Activated CD4-positive, CD25-positive, alpha-beta regulatory T cell treated with anti-CD3 and anti-CD28 coated beads, Interleukin-2, amount 50 U/mL, for 72 hours (primary cell): ENCODE results near the gene RASIP1.

Source experiments
- DNase-seq: peaks from one replicate; pipeline ENCODE4 v3.0.0; 2021

Gene RASIP1

DNA sequence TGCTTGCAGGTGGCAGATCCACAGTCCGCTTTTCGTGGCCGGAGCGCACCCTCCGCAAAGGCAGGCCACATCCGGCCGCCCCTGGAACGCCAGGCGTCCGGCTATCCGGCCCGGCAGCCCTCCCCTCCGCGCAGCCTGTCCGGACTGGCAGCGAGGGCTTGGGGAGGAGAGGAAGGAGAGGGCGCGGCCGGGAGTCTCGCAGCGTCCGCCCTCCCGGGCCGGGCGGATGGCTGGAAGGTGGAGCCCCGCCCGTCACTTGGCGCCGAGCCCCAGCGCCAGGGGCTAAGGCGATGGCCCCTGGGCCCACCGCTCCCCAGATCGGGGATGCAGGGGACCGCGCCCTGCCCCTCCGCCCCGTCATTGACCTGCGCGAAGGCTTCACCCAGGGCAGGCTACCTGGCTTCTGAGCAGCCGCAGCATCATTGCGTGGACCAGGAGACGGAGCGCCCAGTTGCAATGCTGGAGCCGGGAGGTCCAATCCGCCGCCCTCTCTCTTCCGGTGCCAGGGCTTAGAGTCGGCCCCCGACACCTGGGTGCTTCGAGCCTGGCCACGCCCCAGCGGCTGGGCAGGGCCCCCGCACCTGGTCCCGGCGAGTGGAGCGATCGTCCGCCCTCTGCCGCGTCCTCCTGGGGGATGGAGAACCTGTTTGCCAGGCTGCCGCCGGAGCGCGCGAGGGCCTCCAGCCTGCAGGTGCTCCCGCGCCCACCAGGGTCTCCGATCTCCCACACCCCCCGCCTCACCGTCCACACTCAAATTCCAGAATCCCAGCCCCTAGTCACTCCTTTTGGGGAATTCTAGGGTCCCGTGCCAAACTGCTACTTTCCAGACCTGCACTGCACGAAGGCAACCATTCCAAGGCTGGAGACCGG is 12.3 kb upstream of the RASIP1 start, which contains the start of gene FUT1:
TSS of gene FUT1 (minus strand) at position 146 of the 870 bp plus-strand sequence. CDS start 1,360 bp downstream, outside the sequence.
- no peak for DNase-seq

DNA sequence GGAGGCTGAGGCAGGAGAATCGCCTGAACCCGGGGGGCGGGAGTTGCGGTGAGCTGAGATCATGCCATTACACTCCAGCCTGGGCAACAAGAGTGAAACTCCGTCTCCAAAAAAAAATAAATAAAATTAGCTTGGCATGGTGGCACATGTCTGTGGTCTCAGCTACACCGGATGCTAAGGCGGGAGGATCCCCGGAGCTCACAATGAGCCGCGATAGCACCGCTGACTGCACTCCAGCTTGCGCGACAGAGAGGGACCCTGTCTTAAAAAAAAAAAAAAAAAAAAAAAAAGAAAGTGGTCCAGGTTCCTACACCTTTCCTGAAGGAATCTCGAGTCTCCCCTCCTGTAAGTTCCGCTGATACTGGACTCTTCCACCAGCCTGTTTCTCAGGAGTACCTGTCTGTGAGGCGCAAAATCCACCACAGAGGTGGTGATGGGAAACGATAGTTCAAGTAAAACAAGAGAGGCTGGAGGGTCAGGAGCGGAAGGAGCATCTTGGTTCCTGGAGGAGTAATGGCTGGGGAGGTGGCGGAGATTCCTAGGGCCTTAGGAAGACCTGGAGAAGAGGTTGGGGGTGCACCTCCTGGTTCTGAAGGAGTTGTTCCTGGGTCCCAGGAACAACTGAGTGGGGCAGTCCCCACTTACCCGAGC is 11.6 kb upstream of the RASIP1 start:
- no peak for DNase-seq

DNA sequence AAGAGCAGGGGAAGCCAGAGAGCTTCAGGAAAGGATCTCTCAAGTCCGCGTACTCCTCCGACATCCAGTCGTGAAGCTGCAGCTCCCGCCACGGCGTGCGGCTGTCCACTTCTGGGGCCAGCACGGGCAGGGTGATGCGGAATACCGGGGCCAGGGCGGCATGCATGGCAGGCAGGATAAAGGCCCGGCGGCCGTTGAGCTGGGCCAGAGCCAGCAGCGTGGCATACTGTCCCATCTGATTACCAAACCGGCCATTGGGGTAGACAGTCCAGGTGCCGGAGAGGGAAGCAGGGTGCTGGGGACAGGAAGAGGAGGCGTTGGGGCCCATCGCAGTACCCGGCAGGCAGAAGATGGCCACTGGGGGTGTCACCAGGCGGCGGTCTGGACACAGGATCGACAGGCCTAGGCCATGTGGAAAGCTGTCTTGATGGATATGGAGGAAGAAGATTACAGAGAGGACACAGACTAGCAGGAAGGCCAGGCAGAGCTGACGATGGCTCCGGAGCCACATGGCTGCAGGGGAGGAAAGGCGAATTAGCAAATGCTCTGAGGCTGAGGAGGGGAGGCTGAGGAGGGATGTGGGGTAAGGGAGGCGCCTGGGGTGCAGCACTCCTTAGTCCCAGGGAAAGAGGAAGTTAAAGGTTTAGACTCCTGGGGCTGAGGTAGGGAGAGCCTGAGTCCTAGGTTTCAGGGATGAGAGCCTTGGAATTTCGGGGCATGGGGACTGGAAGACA is 10.5 kb upstream of the RASIP1 start:
- DNase-seq = no peak

DNA sequence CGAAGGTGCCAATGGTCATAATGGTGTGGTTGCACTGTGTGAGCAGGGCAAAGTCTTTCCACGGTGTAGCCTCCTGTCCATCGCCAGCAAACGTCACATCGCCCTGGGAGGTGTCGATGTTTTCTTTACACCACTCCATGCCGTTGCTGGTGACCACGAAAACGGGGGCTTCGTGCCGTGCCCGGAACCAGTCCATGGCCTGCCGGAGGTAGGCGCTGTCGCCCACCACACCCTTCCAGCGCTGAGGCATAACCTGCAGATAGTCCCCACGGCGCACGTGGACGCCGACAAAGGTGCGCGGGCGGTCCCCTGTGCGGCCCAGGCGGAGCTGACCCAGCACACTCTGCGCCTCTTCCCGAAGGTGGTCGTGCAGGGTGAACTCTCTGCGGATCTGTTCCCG is 9.9 kb upstream of the RASIP1 start:
- DNase-seq = no peak

DNA sequence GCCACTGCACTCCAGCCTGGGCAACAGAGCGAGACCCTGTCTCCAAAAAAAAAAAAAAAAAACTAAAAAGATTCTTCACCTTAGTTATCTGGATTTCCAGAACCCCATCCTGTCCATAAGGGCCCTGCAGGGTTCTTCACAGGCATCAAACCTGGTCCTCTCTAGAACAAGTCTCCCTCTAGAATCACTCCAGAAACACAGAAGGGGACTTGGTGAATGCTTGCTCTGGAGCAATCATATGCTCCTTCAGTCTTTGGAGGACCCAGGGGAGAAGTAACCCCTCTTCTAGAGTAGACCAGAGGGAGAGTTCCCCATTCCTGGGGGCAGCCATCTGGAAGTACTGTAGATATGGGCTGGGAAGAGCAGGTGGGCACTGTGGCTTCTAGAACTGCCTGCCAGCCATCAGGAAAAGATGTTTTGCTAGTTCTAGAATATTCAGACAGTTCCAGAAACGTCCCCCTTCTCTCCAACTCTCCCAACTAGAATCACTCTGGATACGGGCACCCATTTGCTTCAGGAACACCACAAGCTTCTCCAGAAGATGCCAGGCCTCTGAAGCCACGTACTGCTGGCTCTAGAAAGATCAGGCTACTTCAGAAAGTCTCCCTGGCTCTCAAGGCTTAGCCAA is 9.3 kb upstream of the RASIP1 start:
- DNase-seq = no peak

DNA sequence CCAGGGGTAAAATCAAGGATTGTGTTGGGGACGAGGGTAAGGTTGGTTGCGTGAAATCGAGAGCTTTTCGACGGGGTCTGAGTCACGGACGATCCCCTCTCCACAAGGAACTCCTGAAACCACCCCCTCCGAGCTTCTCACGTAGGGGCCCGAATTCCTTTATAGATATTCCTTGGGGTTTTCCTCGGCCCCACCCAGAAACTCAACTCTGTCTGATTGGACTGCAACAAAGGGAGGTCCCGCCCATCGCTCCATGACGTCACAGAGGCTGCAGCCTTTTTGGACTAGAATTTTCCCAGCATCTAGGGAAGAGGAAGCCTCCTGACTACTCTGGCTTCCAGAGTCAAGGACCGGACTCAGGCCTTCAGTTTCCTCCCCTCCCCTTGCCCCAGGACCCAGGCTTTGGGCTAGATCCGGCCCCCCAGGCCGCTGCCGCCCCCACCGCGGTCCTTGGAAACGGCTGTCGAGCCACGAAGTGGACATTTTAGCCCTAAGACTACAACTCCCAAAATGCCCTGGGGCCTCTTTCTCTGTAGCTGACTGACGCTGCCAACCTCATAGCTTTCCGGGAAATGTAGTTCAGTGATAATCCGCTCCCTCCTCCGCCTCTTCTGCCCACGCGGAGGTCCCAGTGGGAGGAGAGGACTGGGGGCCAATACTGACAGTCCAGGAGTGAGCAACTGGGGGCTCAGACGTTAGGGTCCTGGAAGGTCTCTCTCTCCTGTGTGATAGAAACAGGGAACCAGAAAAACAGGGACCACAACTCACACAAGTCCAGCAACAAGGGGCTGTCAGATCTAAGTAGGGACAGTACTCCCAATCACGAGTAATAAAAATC is 6.5 kb upstream of the RASIP1 start, which contains the start of gene IZUMO1:
TSS of gene IZUMO1 (minus strand) at position 172 of the 838 bp plus-strand sequence. CDS start 1,050 bp downstream, outside the sequence.
- DNase-seq = peak; percentile 46

DNA sequence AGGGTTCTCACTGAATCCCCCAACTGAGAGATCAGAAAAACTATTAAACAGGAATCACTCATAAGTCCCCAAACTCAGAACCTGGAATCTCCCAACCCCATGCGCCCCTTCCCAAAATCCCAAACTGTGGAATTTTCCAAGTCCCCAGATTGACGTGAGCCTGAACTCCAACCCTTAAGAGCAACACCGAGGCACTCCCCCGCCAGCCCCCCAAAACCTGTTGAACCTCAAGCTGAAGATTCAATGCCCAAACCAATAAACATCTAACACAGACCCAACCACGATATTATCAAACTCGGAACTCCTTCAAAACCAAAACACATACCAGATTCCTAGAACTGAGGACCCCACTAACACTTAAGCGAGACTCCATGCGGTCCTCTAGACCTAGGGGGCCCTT is 5.7 kb upstream of the RASIP1 start:
- DNase-seq = no peak

DNA sequence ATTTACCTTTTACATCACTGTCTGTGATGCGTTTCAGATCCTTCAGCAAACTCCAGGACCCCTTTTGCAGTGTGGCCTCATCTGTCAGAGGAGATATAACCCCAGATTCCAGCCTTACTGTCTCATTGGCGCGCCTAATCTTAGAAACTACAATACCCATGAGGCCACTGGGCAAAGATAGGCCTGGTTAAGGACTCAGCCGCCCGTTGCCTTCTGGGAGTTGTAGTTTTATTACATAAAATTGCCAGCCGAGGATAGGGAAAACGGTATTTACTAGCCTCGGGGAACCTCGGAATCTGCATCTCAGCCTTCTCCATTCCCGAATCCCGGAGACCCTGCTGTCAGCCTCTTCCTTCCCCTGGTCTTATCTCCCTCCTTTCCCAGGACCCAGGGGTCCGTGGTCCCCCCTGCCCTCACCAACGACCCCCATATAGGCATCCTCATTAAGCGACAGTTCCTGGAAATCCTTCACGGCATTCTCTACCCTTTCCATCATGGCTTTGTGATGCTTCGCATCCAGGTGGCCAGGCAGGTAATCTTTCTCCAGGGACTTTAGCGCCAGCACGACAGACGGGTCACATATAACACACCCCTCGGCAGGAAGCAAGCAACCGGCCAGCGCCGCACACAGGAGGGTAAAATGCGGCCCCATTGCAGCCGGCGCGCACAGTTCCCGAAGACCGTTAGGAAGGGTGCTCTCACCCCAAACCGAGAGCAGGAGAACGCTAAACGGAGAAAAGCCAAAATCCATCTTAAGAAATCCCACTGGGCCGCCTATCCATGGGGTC is 5.0 kb upstream of the RASIP1 start:
- DNase-seq = no peak

DNA sequence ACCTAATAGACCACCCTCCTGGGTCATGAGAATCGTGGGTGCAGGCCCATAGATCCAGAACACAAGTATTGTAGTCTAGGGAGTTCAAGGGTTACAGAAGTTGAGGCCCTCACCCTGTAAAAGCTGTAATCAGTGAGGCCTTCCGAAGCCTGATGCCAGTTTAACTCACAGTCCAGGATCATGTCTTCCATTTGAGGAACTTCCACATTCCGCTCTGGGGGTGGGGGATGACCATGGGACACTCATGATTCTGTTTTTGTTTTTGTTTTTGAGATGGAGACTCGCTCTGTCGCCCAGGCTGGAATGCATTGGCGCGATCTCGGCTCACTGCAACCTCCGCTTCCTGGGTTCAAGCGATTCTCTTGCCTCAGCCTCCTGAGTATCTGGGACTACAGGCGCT is 1.7 kb upstream of the RASIP1 start:
- no peak for DNase-seq

DNA sequence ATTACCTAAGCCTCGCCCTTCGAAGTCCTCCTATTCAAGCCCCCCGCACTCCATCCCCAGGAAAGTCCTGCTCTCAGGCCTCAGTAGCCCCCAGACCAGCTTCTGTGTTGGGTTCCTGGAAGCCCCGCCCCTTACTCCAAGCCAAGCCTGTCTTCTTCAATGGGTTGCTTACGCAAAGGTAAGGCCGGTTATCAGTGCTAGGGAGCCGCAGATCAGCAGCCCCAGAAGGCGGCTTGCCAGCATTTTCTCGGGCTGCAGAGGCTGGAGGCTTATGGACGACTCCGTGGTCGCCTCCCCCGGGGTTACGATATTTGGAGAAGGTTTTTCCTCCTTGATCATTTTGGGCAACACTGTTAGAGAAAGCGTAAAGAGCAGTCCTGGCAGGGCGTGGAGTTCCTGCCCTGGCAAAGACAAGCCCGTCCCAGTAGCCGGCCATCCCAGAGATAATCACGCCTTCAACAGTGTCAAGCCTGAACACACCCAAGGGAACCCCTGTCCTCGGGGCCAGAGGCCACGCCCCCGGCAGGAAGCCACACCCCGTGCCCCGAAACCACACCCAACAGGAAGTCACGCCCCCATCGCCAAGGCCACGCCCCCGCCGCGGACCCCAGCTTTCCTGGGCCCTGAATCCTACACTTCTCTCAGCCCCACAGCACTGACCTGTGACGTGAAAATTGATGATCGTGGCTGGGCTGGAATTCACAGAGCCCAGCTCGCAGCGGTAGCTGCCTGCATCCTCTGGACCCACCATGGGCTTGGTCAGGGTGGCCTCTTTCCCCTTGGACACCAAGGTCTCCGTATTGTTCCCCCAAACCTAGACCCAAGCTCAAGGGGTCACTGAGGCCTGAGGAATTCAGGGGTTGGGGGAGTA is 954 bp upstream of the RASIP1 start:
- DNase-seq = peak; percentile 46

DNA sequence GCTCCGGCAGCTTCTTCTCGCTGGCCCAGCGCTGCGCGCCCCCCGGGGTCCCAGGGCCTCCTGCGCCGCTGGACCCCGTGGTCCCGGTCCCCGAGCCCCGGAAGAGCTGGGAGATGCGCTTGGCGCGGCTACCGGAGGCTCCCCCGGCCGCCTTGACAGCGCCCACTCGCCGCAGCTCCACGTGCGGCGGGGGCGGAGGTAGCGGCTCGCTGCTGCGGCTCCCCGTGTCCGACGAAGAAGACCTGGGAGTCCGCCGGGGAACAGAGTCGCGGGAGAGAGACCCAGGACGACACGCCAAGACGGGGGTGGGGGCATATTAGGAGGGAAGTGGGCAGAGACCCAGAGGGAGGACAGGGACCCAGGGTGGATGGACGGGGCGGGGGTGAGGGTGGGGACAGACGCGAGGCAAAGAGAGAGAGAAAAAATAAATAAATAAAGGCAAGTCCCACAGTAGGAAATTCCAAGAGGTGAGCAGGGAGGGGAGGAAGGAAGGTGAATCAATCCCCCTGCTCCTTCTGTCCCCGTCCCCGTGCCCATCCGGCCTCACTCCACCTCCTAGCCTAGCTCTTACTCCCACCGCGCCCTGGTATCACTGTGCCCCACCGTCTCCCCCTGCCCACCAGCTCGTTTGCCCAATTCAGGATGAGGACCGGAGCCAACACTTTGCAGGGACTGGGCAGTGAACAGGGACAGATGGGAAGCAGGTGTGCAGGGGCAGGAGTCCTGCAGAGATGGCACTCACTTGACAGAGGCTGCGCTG is 826 bp downstream of the RASIP1 start:
- no peak for DNase-seq

DNA sequence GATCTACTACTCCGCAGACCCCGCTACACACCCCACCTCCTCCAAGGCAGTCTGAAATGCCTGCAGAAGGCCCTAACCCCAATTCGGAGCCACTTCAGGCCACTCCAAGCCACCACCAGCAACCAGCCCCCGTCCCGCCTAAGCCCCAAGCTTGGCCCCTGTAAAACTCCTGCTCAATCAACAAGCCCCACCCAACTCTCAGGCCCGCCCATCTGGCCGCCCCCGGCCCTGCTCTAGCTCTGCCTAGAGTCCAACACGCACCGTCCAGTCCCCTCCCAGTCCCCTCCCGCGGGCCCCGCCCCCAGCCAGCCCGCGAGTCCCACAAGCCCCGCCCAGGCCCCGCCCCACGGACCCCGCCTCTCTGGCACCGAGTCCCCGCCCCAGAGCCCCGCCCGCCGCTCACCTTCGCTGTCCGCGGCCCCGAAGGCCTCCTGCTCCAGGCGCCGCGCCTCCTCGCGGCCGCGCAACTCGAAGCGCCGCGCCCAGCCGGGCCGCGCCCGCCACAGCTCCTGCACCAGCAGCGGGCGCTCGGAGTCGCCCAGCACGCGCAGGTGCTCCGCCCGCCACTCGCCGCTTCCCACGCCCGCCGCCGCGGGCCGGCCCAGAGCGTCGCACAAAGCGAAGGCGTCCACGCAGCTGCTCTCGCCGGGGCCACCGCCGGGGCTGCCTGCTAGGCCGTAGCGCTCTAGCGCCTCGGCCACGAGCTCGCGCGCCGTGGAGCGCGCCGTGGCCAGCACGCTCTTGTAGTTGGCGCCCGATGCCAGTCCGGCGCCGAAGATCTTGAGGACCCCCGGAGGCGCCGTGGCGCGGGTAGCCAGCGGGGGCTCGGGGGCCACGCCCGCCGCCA is 1.6 kb downstream of the RASIP1 start:
- peak; percentile 89 for DNase-seq

DNA sequence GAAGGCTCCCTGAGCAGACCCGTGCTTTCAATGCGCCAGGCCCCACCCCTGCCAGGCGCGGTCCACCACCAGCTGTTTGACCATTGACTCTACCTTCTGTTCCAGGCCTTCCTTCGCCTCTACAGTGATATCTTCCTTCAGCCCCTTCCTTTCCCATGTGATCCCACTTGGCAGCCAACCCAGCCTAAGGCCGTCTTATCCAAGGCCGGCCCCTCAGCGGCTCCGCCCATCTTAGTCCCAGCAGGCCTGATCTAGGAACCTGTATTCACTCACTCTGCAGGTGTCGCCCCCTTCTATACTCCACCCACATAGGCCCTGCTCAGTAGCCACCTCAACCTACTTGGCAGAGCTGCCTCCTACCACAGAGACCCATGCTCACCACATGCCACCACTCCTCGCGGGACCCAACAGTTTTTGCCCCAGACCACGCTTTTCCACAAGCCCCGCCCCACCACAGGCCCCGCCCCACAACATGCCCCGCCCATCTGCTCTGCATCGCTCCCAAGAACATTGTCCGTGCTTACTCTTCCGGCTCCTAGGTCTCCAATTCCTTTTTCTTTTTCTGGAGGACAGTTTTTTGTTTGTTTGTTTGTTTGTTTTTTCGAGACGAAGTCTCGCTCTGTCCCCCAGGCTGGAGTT is 2.9 kb downstream of the RASIP1 start:
- no peak for DNase-seq

DNA sequence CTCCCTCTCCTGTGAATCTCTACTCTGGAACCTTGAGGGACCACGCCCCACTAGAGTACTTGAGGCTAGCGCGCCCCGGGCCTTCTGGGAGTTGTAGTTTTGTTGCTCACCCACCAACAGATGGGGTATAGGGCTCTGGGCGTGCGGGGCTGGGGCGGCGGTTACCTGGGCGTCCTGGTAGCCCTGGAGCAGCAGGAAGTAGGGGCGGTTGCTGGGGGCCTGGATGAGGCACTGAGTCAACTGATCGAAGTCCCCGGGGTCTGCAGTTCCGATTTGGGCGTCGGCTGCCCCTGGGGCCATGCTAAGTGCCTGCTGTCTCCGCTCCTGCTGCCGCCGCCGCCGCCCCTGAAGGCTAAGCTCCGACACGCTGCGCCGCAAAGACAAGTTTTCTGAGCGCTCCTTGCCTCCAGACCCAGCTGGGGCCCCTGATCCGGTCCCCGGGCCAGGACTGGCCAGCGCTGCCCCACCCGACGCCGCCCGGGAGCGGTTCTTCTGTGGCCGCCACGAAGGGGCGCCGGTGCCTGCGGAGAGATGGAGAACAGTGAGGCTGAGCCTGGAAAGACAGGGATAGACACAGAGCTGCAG is 5.3 kb downstream of the RASIP1 start:
- DNase-seq = no peak

DNA sequence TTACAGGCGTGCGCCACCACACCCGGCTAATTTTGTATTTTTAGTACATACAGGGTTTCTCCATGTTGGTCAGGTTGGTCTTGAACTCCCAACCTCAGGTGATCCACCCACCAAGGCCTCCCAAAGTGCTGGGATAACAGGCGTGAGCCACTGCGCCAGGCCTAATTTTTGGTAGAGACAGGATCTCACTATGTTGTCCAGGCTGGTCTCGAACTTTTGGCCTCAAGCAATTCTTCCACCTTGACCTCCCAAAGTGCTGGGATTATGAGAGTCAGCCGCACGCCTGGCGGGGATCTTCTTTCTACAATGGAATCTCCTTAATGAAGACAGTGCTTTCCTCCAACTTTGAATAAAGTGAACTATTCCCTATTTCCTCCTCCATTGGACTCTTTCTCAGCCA is 5.8 kb downstream of the RASIP1 start:
- DNase-seq = no peak

DNA sequence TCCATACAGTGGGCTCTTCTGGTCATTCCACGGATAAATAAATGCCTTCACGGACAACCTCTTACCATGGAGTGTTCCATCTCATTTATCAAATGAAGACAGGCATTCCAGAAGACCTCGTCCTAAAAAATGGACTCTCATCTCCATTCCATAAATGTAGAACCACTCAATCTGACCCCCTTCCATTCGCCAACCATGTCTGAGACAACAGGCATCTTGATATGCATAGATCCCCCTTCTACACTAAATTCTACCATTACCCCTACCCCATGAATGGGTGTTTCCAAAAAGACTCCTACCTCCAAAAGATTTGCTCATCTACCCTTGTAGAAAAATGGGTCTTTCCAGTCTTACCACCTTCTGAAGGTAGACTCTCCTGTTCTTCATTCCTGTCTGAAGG is 9.0 kb downstream of the RASIP1 start:
- DNase-seq = no peak

DNA sequence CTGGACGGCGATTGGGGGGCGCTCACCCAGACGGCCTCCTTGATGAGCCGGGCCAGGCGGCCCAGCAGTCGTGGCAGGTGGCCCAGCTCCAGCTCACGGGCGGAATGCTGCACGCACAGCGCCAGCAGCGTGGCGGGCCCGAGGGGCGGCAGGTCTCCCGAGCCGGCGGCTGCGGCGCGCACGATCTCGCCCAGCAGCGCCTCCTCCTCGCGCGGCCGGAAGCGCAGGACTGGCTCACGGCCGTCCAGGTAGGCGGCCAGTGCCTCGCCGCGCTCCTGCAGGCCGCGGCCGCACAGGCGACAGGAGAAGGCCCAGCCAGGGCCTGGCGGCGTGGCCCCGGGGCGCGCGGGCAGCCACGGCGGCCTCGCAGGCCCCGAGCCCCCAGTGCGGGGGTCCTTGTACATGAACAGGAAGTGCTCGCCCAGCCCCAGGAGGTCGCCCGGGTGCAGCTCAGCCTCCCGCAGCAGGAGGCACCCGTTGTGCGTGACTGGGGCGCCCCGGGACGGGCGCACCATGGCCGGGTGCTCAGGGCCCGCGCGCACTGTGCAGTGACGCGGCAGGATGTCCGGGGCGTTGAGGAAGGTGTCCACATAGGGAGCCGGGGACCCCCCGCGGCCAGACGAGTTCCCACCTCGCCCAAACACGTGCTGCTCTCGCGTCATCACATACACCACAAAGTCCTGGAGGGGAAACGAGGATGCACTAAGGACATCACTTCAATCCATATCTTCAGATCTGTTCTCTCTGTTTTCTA is 11.3 kb downstream of the RASIP1 start:
- no peak for DNase-seq
